IMR-90 (cell line): ENCODE results near the gene KRTAP5-3.

ENCODE experiments used
- CTCF ChIP-seq: conservative IDR thresholded peaks from 2 replicates; pipeline ENCODE4 v1.5.1; 2012; ENCODE audit warnings: mild to moderate bottlenecking, low read depth, low read length, improper control_type of control experiment
- MAFK ChIP-seq: IDR thresholded peaks from 2 replicates; pipeline ENCODE4 v1.6.1; 2012; ENCODE audit warnings: low read depth, low read length, improper control_type of control experiment
- MXI1 ChIP-seq: IDR thresholded peaks from 2 replicates; pipeline ENCODE4 v1.6.1; 2012; ENCODE audit warnings: low read depth, mild to moderate bottlenecking, low read length, moderate library complexity, borderline replicate concordance
- POLR2A ChIP-seq: IDR thresholded peaks from 2 replicates; pipeline ENCODE4 v1.6.1; 2012; ENCODE audit warnings: mild to moderate bottlenecking, low read depth, low read length
- RAD21 ChIP-seq: IDR thresholded peaks from 2 replicates; pipeline ENCODE4 v1.6.1; 2012; ENCODE audit warnings: low read length, improper control_type of control experiment
- SMC3 ChIP-seq: fragments of 150-350 bp; IDR thresholded peaks from 2 replicates; pipeline ENCODE4 v1.6.1; 2016; ENCODE audit warnings: low read depth, mild to moderate bottlenecking, antibody characterized with exemption, low read length, moderate library complexity

DNA sequence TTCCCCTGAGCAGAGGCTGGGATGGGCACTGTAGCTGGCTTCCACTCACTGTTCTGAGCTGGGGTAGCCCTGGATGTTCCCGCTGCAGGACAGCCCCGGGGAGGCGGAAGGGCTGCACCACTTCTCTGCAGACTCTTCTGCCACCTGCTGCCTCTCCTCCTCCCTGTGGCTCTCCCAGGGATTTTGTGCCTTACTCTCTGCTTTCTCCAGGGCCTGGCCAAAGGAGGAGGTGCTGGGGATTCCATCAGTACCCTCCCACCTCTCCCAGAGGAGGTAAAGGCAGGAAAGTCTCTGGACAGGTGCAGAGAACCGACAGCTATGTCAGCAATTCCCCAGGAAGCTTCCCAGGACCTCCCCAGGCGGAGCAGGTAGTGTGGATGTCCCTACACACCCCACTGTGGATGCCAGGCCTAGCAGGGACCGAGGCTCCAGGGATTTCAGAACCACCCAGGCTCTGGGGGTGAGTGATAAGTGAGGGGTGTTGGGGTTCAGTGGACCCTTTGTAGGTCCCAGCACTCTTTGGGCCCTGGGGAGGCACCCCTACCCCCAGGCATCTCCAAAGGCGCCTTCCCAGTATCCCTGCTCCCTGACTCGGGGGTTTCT, 47.5 kb downstream of the KRTAP5-3 start:
- TF ChIP-seq CTCF (no peak), POLR2A (no peak), MAFK (no peak), RAD21 (no peak), MXI1 (no peak), SMC3 (no peak)
